GM19240 (cell line): ENCODE data around the gene SART1.
"Not testable (repeated sequence)": the region's sequence is repeated elsewhere in the genome, so short reads cannot be mapped to it uniquely, and the experiment has no call there.

ENCODE experiments used
- DNase-seq: peaks from one replicate; pipeline ENCODE4 v3.0.0; 2011; ENCODE audit warnings: low spot score; ENCODE audit not compliant: insufficient read length

Gene SART1

DNA sequence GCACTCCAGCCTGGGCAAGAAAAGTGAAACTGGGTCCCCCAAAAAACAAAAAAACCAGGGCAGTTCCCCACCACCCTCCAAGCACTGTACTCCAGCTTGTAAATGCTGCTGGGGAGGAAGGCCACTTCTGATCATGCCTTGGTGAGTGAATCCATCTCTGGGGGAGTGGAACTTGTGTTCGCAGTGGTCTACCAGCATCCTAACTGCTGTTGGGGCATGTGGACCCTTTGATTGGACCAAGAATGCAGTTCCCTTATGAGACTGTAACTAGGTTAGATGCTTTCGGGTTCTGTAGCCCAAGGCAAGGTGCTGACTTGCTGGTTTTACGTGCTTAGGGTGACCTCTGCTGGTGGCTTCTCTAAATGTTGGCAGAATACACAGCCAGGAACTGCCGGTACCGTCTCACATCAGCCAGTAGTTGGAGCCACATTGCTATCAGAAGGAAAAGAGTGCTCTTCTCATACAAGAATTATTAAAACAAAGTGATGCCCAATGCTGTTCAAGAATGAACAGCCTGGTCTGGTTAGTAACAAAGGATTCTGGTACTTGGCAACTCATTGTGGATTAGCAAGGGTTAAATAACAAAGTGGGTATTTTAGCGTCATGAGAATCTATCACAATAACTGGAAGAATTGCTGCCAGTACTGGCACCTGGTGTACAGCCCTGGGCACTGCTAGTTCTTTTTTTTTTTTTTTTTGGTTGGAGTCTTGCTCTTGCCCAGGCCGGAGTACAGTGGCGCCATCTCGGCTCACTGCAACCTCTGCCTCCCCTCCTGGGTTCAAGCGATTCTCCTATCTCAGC is 27.5 kb downstream of the SART1 start:
- DNase-seq = peak; percentile 92

DNA sequence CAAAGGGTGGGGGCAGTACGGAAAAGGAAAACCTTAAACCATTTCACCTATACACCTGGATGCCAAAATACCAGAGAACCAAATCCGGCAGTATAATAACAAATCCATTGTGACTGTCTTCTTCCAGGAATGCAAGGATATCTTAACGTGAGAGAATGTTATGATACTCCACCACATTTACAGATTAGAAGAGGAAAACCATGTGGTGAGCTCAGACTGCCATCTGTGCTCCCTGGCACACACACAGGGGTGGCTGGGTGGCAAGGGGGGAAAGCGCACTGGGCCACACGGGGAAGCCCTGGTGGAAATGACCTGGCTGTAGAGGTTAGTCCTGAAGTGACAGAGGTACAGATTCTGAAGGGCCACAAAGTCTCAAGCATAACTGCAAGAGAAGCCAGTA is 30.5 kb downstream of the SART1 start:
- DNase-seq = no peak

DNA sequence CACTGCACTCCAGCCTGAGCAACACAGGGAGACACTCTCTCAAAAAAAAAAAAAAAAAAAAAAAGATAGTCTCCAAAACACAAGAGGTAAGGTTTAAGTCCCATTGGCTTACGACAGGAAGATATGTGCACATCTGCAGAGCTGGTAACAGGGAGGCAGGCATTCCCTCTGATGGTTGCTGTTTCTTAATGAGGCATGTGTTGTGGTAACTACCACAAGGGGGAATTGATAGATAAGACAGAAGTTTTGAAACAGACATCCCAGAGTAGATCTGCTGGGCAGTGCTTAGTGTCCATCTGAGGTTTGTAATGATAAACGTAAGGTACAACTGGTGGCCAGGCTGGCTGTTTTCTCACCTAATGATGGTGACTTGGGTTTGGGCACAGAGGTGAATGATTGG is 35.8 kb downstream of the SART1 start:
- DNase-seq = no peak

DNA sequence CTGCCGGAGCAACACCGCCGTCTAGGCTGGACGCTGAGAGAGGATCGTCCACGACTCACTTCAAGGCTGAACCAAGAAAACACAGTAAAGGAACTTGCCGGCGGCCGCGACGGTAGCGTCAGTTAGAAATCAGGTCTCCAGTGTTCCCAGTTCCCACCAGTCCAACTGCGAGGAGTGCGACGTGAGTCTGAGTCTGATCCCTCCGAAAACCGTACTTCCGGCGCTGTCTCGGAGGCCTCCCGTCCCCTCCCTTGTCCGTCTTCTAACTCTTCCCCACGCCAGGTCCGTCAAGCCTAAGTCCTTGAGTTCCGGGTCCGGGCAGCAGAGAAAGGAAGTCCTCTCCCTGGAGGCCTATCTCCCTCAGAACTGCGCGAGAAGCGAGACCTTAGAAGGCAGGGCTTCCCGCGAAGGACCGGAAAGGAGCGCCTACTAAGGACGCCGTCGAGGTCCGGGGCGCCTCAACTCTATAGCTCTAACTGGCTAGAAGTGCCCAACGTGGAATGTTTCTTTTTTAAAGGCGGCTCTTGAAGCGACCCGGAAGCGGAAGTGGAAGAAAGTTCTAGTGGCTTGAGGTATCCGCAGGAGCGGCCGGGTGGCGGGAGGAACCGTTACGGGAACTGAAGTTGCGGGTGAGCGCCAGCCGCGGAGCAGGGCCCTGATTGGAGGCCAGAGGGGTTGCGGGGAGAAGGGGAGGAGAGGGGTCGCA is 40.6 kb downstream of the SART1 start, which contains the start of the genes BANF1 and EIF1AD:
Gene BANF1 (plus strand): TSS at position 562 of the 706 bp plus-strand sequence. CDS start 748 bp downstream, outside the sequence.
Gene EIF1AD (minus strand): TSS at position 216 of the 706 bp plus-strand sequence. CDS start 1,768 bp downstream, outside the sequence.
- DNase-seq = peak; percentile 91

DNA sequence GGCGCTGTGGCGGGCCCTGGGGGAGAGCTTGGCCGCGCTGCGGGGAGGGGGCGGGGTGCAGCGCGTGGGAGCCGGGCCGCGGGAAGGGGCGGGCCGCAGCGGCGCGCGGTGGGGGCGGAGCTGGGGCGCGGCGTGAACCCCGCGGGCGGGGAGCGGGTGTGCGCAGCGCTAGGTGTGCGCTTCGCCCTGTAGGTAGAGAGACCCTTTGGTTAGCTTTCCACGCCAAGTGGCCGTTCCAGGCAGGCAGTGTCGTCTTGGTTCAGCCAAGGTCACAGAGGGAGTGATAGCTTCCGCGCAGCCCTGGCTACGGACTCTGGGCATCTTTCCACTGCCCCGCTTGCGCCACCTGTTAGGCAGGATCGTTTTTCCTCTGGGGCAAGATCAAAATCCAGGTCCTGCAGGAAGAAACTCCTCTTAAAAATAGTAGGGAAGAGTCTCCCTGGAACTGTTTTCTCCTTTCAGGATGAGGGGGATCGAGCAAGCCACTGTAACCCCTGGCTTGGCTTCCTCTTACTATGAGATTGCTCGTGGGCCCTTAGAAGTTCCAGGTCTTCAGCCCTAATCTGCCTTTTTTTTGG is 41.2 kb downstream of the SART1 start:
- peak; percentile 67 for DNase-seq

DNA sequence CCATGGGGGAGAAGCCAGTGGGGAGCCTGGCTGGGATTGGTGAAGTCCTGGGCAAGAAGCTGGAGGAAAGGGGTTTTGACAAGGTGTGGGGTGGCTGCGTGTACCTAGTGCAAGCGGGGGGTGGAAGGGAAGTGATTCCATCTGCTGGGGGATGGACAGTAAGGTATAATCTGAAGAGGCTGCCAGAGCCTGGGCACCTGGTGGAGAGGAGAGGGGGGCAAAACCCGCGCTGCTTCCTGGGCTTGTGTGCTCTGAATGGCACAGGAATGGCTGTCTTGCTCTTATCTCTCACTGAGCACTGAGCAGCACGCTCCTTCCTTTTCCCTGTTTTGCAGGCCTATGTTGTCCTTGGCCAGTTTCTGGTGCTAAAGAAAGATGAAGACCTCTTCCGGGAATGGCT is 41.8 kb downstream of the SART1 start:
- DNase-seq = no peak

DNA sequence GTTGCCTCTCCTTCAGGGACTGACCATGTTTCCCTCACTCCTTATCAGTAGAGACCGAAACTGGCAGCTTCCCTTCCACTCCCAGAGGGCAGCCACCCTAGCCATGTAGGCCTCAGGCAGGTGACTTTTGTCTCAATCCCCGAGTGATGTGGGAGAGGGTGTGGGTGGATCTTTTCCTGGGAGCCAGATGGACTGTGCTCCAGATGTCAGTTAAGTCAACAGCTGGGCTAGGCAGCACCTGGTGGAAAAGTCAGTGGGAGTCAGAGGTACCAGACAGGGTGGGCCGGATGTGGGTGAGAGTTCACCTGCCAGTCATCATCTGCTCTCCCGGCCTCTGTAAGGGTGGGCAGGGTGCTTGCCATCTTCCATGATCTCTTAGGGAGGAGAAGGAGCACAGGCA is 42.7 kb downstream of the SART1 start:
- no peak for DNase-seq

DNA sequence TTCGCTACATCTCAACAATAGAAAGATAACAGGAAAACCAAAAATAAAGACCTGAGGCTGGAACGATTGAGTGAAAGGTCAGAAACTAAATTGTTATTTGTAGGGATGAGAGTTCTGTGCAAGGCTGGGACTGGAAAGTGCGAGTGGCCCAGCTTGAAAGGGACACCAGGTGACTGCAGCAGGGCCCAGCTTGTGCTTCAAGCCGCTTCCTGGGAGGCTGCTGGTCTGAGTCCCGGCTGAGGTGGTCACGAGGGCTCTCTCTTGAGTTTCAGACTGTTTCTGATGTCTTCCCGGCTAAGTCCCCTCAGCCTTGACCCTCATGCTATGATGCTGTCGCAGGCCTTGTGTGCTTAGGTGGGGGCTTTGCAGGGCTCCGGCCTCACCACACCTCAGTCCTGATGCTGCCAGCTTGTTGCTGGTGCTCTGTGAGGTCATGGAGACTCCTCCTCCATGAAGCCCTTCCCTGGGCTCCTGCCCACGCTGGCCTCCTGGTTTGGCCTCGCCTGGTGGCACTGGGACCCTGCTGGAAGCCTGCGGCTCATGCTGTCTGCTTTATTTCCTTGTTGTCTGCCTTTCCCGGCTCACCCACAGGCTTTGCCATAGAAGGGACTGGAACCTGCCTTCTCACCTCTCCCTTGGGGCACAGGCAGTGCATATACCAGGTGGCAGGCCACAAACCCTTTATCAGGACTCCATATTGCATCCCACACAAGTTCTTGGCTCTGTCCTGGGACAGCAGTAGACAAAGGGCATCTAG is 44.8 kb downstream of the SART1 start:
- DNase-seq = no peak

DNA sequence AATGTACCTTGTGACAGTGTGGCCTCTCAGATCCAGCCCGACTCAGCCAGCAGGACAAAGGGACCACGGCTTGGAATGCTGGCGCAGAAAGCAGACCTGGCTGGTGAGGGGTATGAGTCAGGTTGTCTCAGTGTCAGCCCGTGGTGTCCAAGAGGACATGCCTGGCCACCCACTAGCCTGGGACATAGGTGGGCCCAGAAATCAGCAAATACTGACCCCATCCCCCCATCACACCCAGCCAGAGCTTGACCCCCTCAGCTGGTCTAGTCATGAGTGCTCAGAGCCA is 45.3 kb downstream of the SART1 start:
- no peak for DNase-seq

DNA sequence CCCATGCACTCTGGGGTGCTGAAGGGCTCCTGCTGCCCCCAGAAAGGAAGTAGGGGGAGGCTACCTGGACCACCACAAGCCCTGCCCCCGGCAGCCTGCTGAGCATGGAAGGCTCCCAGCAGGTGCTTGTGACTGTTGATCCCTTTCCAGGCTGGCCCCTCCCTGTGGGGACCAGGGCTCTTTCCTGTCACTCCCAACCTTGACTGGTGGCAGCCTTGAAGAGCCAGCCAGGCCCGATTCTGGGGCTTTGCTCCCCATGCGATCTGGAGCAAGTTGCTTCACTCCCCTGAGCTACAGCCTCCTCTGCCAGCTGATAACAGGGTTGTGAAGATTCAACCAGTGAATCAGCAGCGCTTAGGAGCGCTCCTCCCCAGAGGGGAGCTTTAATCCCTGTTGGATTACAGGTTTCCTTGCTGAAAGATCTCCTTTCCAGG is 45.7 kb downstream of the SART1 start:
- no peak for DNase-seq

DNA sequence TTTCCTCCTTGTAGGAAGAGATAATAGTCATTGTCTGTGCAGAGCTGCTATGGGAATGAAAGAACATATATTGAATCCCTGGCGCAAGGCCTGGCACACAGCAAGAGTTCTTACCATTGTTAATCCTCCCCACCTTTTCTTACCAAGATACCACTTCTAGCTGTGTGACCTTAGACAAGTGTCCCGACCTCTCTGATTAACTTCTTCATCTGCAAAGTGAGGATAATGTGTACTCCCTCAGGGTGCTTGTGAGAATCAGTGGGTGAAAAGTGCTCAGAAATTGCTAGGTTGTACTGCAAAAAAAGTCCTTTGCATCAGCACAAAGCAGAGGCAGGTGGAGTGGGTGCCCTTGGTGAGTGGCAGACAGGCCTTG is 46.5 kb downstream of the SART1 start:
- no peak for DNase-seq

DNA sequence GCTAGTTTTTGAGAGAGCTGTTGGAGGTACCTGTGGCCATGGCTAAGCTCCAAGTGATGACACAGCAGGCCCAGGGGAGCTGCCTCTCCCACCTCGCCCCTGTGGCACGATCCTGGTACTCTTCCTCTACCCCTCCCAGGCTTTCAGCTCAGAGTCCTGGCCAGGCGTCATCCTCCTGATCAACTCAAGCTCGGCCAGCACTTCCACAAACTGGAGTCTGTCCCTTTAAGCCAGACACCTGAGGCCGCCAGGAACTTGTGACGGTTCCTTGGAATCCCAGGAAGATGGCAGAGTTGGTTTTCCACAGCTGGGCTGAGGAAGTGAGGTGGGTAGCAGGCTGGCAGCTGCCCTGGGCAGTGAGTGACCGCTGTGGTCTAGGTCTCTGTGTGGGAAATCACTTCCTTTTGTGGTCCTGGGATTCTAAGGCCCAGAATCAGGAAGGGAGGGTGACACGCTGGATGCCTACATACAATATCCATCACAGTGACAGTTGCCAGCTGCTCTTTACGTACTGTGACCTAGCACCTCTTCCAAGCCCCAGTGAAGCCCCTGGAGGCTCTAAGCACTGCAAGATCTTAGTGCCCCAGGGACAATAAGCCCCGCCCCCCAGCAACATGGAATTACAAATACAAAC is 47.1 kb downstream of the SART1 start:
- no peak for DNase-seq

DNA sequence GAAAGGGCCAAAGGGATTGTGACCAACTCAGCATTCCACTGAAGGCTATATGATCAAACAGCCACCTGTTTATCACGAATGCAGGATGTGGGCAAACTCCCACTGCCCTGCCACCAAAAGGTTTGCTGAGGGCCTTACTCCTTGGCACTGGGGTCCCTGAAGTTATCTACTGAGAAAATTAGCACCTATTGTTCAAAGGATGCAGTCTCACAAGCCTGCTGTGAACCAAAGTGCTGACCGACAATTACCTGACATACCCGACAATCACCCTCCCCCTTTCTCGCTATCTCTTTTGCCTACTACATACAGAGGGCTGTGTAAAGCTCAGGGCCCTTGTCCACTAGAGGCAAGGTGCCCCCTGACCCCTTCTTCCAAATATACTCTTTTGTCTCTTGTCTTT is 48.5 kb downstream of the SART1 start:
- not testable (repeated sequence) for DNase-seq

DNA sequence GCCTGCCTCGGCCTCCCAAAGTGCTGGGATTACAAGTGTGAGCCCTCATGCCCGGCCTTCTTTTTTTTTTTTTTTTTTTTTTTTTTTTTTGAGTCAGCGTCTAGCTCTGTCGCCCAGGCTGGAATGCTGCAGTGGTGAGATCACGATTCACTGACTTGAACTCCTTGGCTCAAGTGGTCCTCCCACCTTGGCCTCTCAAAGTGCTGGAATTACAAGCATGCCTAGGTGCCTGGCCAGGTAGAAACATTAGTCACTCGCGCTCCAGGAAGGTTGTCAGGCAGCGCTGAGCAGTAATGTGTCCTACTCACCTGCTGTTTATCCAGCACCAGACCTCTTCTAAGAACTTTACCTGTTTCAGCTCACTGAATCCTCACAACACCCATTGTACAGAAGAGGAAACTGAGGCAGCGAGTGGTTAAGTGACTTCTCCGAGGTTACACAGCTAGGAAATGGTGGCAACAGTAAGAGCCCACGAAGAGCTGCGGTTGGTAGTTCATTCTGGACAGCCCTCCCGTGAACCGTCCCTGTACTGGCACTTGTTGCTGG is 49.8 kb downstream of the SART1 start:
- no peak for DNase-seq

DNA sequence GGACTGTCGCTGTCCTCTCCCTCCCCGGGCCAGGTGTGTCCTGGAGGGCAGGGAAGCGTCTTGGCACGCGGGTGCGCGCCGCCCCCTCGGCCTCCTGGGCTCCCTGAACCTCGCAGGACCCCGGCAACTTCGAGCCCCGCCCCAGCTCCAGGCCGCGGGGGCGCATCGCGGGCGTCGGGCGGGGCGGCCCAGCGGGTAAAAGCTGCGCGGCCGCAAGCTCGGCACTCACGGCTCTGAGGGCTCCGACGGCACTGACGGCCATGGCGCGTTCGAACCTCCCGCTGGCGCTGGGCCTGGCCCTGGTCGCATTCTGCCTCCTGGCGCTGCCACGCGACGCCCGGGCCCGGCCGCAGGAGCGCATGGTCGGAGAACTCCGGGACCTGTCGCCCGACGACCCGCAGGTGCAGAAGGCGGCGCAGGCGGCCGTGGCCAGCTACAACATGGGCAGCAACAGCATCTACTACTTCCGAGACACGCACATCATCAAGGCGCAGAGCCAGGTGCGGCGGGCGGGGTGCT is 50.3 kb downstream of the SART1 start, which contains the start of gene CST6:
Gene CST6 (plus strand): TSS at position 224 of the 519 bp plus-strand sequence. CDS start 37 bp downstream, at position 261.
- no peak for DNase-seq

DNA sequence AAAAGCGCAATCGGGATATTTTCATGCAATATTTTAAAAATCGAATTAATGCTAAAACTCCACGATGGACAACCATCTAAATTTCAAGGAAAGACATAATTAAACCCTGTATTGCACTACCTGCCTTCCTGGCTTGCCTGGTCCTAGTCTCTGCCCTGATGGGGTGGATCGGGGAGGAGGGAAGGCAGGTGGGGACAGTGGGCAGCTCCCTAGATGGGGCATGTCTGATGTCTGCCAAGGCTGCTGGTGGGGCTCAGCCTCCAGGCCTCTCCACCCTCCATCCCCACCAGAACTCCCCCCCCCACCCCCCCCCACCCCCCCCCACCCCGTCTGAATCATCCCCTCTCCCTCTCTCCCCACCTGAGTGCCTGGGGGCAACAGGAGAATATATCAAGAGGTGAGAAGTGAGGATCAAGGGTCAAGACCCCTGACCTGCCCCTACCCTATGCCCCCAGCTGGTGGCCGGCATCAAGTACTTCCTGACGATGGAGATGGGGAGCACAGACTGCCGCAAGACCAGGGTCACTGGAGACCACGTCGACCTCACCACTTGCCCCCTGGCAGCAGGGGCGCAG is 50.9 kb downstream of the SART1 start:
- no peak for DNase-seq

DNA sequence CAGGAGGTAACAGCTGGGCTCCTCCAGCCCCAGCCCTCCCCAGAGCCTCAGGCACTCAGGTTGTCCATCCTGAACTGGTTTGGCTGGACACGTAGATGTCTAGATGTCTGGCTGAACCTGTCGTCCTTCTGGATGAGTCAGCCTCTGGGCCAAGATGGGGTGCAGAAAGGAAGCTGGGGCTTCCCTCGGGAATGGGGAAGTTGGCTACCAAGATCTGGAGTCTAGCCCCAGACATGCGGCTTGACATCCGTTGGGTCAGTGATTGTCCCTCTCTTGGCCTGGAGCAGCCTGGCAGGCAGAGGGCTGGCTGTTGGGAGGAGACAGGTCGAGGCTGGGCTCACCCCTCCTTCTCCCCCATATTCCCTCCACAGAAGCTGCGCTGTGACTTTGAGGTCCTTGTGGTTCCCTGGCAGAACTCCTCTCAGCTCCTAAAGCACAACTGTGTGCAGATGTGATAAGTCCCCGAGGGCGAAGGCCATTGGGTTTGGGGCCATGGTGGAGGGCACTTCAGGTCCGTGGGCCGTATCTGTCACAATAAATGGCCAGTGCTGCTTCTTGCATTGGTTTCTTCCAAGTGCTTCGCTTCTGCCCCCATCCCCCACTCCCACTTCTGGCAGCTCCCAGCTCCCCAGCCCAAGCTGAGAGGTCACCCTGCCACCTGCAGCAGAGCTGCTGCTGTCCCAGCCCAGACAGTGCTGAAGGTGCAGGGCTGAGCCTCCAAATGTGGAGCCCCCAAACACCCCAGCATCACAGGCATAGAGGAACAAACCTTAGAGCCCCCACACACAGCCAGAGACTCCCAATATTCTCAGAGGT is 51.6 kb downstream of the SART1 start:
- DNase-seq = no peak

DNA sequence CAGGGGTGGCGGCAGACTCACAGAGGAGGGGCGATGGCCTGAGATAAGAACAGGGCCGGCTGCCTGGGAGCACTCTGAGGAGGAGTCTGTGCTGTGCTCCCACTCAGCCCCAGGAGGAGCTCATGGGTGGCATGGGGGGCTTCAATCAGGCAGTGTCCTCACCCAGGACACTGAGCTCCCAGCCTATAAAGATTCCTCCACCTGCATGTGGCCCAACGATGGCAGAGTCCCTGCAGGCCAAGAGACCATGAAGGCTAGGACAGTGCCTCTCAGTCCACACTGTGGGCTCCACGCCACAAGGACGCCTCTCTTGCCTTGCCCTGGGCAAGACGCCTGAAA is 52.2 kb downstream of the SART1 start:
- DNase-seq = no peak

DNA sequence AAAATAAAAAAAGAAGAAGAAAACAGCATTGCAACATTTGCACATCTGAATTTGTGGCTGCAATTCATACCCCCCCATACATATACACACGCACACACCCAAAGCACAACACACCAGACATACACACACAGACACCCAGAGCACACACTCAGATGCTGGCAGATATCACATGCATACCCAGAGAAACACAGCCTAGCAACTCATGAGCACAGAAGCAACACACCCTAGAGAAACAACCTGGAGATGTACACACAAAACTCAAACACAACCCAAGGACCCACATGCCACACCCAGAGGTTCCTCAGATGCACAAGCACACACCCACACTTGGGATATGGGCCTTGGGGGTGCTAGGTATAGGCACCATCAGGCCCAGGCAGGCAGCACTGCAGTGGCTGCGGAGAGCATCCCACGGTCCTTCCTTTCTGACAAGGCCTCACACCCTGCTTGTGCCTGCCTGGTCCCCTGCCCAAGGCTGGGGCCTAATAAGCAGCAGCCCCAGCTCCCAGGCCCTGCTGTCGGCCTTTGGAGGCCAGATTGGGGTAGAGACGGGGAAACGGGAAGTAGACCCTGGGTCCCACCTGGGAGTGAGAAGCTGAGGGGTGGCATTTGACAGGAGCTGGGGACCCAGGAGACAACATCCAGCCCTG is 53.4 kb downstream of the SART1 start:
- no peak for DNase-seq
